GM21360 (cell line): ENCODE results near the gene CSNK1E.

ENCODE experiments used
- ATAC-seq: cut with Tn5 transposase; IDR thresholded peaks from one replicate; pipeline ENCODE4 v1.9.1; 2021; ENCODE audit warnings: mild to moderate bottlenecking, moderate library complexity; ENCODE audit not compliant: unreplicated experiment

The CSNK1E gene

GRCh38 chr22:38250643-38251340 is 66.4 kb downstream of the CSNK1E start:
- ATAC-seq: no peak

DNA sequence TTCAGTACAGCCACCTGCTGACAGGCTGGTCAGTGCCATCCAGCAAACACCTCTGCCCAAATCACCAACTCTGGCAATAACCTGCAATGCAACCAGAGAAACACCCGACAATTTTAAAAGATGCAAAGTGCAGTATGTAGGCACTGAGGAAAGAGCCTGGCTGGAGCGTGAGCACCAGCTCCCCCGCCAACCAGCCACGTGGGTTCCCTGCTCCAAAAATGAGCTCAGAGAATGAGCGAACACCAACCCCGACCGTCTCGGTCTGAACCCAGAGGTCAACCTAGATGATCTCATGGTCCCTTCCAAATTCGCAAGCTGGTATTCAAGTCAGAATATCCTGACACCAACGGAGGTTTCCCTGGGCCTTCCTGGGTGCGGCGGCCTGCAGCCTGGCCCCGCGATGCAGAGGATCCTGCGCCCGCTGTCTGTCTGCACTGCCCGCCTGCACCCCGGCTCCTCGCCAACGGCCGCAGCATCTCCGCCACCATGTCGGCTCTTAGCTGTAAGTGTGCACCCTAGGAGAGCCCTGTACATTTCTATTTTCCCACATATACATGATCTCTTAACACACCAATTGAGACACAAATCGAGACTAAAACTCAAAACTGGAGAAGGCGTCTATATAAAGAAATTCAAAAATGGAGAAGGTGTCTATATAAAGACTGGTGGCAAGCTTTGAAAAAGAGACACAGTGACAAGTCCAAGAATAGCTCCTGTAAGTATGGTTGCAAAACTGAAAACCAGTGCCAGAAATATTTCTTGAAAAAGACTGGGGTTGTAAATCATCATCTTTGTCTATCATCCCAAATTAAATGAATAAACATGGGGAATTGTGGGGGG is 67.2 kb downstream of the CSNK1E start:
- ATAC-seq: no peak

DNA sequence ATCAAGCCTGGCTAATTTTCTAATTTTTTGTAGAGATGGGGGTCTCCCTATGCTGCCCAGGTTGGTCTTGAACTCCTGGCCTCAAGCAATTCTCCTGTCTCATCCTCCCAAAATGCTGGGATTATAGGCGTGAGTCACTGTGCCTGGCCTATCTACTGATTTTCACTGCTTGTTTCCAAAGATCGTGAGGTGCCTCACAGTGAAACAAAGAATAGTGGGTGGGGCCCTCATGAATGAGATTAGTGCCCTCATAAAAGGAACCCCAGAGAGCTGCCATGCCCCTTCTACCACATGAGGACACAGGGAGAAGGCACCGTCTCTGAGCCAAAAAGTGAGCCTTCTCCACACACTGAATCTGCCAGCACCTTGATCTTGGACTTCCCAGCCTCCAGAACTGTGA is 67.9 kb downstream of the CSNK1E start:
- ATAC-seq: no peak

DNA sequence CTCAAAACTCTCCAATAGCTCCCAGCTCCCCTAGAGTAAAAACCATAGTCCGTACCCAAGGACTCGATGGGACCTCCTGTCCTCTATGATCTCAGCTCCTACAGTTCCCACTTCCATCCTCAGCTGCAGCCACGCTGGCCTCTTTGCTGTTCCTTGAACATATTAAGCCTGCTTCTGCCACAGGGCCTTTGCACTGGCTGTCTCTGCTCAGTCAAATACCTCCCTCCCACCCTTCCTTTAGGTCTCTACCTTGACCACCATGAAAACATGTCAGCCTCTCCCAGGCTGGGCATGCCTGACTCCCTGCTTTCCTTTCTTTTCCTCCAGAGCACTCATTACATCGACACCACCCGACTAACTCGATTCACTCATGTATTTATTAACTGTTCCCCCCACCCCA is 69.0 kb downstream of the CSNK1E start:
- ATAC-seq: no peak

DNA sequence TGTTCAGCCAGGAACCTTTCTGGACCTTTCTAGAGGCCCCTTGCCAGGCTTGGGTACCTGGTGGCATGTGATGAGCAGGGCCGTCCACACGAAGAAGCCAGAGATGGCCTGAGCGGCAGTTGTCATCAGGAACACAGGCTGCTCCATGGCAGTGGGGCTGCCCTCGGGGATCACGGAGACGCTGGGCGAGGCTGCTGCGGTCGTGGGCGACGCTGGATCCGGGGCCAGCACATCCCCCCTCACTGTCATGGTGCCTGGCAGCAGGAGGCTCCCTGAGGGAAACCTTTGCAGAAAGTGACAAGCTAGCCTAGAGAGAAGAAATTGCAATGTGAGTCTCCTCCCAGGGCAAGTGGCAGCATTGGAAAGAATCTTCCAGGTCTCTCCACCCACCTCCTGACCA is 69.5 kb downstream of the CSNK1E start:
- ATAC-seq: no peak

GRCh38 chr22:38246692-38247091 is 70.5 kb downstream of the CSNK1E start:
- no peak for ATAC-seq

- no peak for ATAC-seq
Measured at GRCh38 chr22:38246046-38246658, 71.1 kb downstream of the CSNK1E start.

GRCh38 chr22:38244106-38244505 is 73.1 kb downstream of the CSNK1E start:
- no peak for ATAC-seq

DNA sequence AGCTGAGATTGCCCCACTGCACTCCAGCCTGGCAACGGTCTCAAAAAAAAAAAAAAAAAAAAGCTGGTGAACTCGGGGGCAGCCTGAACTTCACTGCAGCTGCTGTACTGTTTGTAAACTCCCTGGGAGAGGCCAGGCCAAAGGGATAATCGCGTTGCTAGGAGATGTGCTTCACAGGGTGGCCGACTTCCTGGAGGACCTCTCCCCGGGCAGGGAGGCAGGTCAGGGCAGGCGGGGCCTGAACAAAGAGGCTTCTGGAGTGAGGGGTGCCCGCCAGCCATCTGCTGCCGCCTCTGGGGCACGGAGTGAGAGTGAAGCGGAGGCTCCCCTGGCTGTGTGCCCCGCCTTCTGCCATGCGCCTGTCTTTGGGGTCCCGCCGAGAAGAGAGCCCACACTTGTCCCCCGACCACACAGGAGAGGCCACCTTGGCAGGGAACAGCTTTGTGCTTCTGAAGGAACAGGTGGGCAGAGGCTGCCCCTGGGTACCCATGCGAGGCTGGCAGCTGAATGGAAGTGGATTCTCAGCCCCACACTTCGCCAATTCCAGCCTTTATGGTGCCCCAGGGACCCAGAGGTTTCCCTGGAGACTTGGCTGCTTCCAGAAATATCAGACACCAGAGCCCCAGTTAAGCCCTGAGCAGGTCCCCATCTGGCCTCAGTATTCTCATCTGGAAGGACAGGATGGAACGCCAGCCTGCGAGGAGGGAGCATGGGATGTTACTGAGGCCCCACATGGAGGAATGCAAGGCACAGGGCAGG is 74.0 kb downstream of the CSNK1E start:
- no peak for ATAC-seq

DNA sequence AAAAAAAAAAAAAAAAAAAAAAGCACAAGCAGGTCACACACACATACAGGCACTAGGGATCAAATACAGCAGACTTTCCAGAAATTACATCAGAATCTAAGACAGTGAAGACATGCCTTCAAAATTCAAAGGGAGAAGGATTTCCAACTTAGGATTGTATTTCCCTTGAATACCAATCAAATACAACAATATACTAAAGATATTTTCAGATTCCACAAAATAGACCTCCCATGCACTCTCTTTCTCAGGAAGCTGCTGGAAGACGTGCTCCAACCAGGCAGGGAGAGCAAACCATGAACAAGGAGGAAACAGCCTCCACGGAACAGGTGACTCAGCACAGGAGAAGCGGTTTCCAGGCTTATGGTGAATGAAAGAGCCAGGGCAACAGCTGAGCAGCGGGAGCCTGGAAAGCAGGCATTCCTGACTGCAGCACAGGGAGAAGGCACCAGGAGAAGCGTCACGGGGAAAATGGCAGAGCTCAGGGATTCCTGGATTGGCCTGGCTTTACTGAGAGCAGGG is 76.4 kb downstream of the CSNK1E start:
- no peak for ATAC-seq
